ENCODE results near the gene HSP90B1.

The HSP90B1 gene

DNA sequence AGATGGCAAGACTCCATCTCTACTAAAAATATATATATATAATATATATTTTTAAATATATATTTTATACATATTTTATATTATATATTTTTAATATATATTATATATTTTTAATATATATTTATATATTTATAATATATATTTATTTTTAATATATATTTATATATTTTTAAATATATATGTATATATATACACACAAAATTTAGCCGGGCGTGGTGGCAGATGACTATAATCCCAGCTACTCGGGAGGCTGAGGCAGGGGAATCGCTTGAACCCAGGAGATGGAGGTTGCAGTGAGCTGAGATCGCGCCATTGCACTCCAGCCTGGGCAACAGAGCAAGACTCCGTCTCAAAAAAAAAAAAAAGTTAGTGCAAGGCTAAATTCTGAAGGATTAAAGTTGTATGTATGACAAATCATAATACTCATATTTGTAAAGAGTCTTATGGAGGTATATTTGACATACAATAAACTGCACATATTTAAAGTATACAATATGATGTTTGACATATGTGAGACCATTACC lies 27.7 kb downstream of the HSP90B1 start:
- Histone ChIP-seq H3K4me3 (ENCODE audit: low read depth, low read length, poor library complexity, severe bottlenecking) (peak overlapping the region; percentile 71), H3K36me3 (ENCODE audit: insufficient read depth, low read length) (peaks cover 19% of the 10 kb centered on the region), H3K27me3 (ENCODE audit: insufficient read depth, low read length) (no peaks in the 10 kb centered on the region), H3K4me1 (ENCODE audit: insufficient read depth, low read length, severe bottlenecking) (peaks cover 13% of the 10 kb centered on the region), H3K79me2 (ENCODE audit: insufficient read depth, low read length) (no peaks in the 10 kb centered on the region), H3K9me2 (ENCODE audit: low read depth, low read length) (no peaks in the 10 kb centered on the region), H3K9me3 (ENCODE audit: low read length) (no peaks in the 10 kb centered on the region), H3K4me2 (ENCODE audit: low read length) (peak overlapping the region; percentile 80), H4K20me1 (ENCODE audit: insufficient read depth, low read length) (no peaks in the 10 kb centered on the region), H2AFZ (ENCODE audit: low read length) (no peak overlapping the region), H3K27ac (ENCODE audit: low read depth, low read length, poor library complexity, severe bottlenecking) (peak overlapping the region; percentile 76), H3F3A (ENCODE audit: insufficient read depth, low read length) (no peaks in the 10 kb centered on the region), H3K9ac (ENCODE audit: low read length) (peak overlapping the region; percentile 73; the same call in 1 of the 2 replicates)
- TF ChIP-seq, protein P1, sequence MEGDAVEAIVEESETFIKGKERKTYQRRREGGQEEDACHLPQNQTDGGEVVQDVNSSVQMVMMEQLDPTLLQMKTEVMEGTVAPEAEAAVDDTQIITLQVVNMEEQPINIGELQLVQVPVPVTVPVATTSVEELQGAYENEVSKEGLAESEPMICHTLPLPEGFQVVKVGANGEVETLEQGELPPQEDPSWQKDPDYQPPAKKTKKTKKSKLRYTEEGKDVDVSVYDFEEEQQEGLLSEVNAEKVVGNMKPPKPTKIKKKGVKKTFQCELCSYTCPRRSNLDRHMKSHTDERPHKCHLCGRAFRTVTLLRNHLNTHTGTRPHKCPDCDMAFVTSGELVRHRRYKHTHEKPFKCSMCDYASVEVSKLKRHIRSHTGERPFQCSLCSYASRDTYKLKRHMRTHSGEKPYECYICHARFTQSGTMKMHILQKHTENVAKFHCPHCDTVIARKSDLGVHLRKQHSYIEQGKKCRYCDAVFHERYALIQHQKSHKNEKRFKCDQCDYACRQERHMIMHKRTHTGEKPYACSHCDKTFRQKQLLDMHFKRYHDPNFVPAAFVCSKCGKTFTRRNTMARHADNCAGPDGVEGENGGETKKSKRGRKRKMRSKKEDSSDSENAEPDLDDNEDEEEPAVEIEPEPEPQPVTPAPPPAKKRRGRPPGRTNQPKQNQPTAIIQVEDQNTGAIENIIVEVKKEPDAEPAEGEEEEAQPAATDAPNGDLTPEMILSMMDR (IDR thresholded peaks at IDR 0.05; ENCODE audit: low read length), result no peak
- no peak for TF ChIP-seq EZH2 (IDR thresholded peaks at IDR 0.05; ENCODE audit: borderline replicate concordance, low read length)

DNA sequence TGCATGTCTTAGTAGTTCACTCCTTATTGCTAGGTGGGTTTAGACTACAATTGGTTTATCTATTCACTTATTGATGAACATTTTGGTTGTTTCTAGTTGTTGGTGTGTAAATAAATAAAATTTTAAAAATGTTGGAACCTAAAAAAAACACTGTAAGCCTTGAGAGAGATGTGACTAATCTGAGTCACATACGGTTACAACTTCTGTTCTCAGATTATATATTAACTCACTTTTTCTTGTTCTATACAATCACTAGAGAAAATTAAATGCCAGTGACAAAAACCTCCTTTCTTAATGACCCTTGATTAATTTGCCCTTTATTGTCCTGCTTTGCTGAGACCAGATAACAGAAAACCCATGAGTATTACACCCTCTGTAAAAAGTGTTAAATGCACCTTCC lies 28.4 kb downstream of the HSP90B1 start:
- Histone ChIP-seq H3K9me2 (ENCODE audit: low read depth, low read length) (no peaks in the 10 kb centered on the region), H3F3A (ENCODE audit: insufficient read depth, low read length) (no peaks in the 10 kb centered on the region), H2AFZ (ENCODE audit: low read length) (no peak overlapping the region), H3K9me3 (ENCODE audit: low read length) (no peaks in the 10 kb centered on the region), H3K36me3 (ENCODE audit: insufficient read depth, low read length) (peaks cover 12% of the 10 kb centered on the region), H3K79me2 (ENCODE audit: insufficient read depth, low read length) (no peaks in the 10 kb centered on the region), H3K27ac (ENCODE audit: low read depth, low read length, poor library complexity, severe bottlenecking) (no peak overlapping the region), H3K9ac (ENCODE audit: low read length) (no peak overlapping the region), H3K4me1 (ENCODE audit: insufficient read depth, low read length, severe bottlenecking) (peaks cover 13% of the 10 kb centered on the region), H3K4me3 (ENCODE audit: low read depth, low read length, poor library complexity, severe bottlenecking) (no peak overlapping the region), H3K4me2 (ENCODE audit: low read length) (no peak overlapping the region), H3K27me3 (ENCODE audit: insufficient read depth, low read length) (no peaks in the 10 kb centered on the region), H4K20me1 (ENCODE audit: insufficient read depth, low read length) (no peaks in the 10 kb centered on the region)
- TF ChIP-seq EZH2 (IDR thresholded peaks at IDR 0.05; ENCODE audit: borderline replicate concordance, low read length), result no peak
- TF ChIP-seq, protein P1 (IDR thresholded peaks at IDR 0.05; ENCODE audit: low read length), result no peak

DNA sequence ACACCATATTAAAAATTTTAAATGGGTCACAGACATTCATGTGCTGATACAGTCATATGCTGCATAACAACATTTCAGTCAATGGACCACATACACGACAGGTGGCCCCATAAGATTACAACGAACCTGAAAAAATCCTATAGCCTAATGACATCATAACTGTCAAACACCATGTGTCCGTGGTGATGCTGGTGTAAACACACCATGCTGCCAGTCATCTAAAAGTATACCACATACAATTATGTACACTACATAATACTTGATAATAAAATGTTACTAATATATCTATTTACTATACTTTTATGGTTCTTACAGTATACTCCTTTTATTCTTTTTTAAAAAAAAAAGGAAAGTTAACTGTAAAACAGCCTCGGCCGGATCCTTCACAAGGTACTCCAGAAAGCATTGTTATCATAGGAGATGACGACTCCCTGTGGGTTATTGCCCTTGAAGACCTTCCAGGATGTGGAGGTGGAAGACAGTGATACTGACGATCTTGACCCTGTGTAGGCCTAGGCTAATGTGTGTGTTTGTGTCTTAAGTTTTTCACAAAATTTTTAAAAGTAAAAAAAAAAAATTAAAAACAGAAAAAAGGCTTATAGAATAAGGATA lies 30.5 kb downstream of the HSP90B1 start:
- TF ChIP-seq EZH2 (IDR thresholded peaks at IDR 0.05; ENCODE audit: borderline replicate concordance, low read length), result no peak
- TF ChIP-seq, protein P1 (IDR thresholded peaks at IDR 0.05; ENCODE audit: low read length), result no peak
- Histone ChIP-seq H2AFZ (ENCODE audit: low read length) (no peak overlapping the region), H3K27me3 (ENCODE audit: insufficient read depth, low read length) (no peaks in the 10 kb centered on the region), H3K4me1 (ENCODE audit: insufficient read depth, low read length, severe bottlenecking) (peaks cover 23% of the 10 kb centered on the region), H3K27ac (ENCODE audit: low read depth, low read length, poor library complexity, severe bottlenecking) (no peak overlapping the region), H3K4me3 (ENCODE audit: low read depth, low read length, poor library complexity, severe bottlenecking) (no peak overlapping the region), H3K9me2 (ENCODE audit: low read depth, low read length) (no peaks in the 10 kb centered on the region), H3K9me3 (ENCODE audit: low read length) (no peaks in the 10 kb centered on the region), H3K9ac (ENCODE audit: low read length) (no peak overlapping the region), H4K20me1 (ENCODE audit: insufficient read depth, low read length) (no peaks in the 10 kb centered on the region), H3F3A (ENCODE audit: insufficient read depth, low read length) (no peaks in the 10 kb centered on the region), H3K79me2 (ENCODE audit: insufficient read depth, low read length) (peaks cover 10% of the 10 kb centered on the region; the same call in 1 of the 2 replicates), H3K4me2 (ENCODE audit: low read length) (no peak overlapping the region), H3K36me3 (ENCODE audit: insufficient read depth, low read length) (no peaks in the 10 kb centered on the region)

Data from OCI-LY1 (cell line).